Activated CD4-positive, CD25-positive, alpha-beta regulatory T cell (primary cell): ENCODE data around the gene ZBTB45.
"Not testable (repeated sequence)": the region's sequence is repeated elsewhere in the genome, so short reads cannot be mapped to it uniquely, and the experiment has no call there.

Experiments
- DNase-seq, 4 experiments: peaks; one replicate each; lab custom pipeline; 2025; lab: John Stamatoyannopoulos, UW

ZBTB45 gene

GRCh38 chr19:58554494-58555368 is 35.1 kb upstream of the ZBTB45 start, which contains the start of gene CHMP2A:
TSS of gene CHMP2A (minus strand) at chr19:58555105. CDS start at chr19:58554212, 893 bp downstream.
- DNase-seq, result no peak

GRCh38 chr19:58553799-58554493 is 34.3 kb upstream of the ZBTB45 start:
- DNase-seq, result no peak

DNA sequence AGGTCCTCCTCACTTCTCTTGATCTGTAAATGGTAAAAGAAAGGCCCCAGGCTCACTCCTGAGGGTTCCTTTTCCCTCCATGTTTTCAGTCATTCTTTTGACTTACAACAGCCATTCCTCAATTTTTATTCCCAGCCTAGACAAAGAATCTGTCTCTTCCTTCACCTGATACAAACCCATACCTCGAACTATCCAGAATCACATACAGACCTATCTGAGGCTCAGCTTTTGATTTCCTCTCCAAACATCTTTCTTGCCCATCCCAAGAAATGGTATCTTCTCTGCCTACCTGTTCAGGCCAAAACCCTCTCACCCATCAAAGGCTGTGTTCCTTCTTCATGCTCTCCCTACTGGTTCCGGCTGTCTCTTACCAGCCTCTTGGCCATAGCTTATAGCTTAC is 33.0 kb upstream of the ZBTB45 start:
- no peak for DNase-seq

GRCh38 chr19:58551577-58552471 is 32.2 kb upstream of the ZBTB45 start:
- DNase-seq, result no peak

GRCh38 chr19:58551123-58551497 is 31.5 kb upstream of the ZBTB45 start:
- no peak for DNase-seq

DNA sequence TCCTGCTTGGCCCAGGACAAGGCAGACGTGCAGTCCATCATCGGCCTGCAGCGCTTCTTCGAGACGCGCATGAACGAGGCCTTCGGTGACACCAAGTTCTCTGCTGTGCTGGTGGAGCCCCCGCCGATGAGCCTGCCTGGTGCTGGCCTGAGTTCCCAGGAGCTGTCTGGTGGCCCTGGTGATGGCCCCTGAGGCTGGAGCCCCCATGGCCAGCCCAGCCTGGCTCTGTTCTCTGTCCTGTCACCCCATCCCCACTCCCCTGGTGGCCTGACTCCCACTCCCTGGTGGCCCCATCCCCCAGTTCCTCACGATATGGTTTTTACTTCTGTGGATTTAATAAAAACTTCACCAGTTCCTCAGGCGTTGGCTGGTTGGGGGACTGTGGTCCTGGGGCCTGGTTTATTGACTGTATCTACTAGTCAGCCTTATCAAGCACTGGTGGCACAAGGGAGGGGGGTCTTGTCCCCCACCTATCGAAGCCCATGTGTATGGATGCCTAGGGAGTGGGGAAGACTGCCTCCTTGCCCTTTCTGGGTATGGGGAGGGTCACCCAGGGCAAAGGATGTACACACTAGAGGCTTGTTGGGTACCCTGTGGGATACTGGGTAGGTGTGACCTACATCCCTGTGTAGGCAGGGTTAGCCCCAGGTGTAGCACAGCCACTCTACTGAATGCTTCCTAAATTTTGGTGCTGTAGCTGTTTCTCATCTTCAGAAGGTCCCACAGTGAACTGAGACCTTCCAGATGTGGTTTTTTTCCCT is 30.9 kb upstream of the ZBTB45 start:
- DNase-seq, result no peak

DNA sequence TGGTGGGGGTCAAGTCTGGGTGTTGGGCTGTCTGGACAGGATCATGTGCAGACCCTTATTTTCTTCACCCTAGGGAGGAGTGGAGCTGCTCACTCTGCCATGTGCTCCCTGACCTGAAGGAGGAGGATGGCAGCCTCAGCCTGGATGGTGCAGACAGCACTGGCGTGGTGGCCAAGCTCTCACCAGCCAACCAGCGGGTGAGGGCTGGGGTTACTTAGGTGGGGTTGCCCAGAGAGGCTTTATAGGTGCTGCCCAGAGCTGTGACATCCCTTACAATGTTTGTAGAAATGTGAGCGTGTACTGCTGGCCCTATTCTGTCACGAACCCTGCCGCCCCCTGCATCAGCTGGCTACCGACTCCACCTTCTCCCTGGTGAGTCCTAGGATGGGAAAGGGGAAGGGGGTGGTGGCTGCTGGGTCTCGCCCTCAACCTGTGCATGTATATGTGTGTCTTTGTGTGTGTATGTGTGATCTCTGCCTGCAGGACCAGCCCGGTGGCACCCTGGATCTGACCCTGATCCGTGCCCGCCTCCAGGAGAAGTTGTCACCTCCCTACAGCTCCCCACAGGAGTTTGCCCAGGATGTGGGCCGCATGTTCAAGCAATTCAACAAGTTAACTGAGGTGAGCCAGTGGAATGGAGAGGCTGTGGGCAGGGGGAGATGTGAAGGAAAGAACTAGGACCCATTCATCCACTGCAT is 30.2 kb upstream of the ZBTB45 start:
- DNase-seq, result no peak

GRCh38 chr19:58548859-58549663 is 29.5 kb upstream of the ZBTB45 start:
- DNase-seq, result no peak

- DNase-seq, result no peak
Measured at GRCh38 chr19:58547323-58548312, 28.0 kb upstream of the ZBTB45 start.

DNA sequence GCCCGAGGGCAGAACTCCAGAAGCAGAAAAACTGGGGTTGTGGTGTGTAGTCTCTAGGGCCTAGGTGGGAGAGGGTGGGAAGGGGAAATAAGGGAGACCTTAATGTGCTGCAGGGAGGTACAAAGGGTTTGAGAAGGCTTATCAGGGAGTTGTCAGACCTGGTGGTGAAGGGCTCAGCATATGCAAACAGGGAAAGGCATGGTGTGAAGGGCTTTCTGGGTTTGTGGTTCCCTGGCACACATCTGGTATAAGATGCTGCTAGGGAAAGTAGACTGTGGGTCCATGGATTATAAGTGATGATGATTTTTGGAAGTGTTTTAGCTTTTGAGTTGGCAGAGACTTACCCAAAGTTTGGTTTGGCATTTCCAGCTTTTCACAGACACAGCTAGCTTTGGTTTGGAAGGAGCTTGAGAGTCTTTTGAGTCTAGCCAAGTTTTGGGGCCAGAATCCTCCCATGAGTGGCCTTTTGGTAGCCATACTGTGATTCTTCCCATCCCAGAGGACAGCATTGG is 26.5 kb upstream of the ZBTB45 start:
- no peak for DNase-seq

DNA sequence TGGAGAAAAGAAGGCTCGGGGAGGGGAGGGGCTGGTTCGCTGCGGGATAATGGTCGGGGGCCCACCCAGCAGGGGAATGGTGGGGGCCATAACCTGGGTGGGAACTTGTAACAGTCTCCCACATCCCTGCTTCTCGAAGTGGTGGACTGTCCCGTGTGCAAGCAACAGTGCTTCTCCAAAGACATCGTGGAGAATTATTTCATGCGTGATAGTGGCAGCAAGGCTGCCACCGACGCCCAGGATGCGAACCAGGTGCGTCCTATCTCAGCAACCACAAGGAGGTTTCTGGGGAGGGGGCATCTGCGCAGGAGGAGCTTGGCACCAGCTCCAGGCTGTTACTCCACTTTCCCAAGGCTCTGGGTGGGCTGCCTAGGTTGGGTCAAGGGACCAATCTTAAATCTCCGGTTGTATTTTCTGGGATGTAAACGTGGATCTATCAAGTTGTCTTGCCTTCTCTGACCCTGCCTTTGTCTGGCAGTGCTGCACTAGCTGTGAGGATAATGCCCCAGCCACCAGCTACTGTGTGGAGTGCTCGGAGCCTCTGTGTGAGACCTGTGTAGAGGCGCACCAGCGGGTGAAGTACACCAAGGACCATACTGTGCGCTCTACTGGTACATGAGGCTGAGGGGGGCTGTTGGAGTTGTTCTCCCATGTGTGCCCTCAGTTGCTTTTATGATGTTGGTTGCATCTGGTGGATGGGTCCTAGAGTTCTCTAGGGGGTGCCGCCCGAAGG is 25.8 kb upstream of the ZBTB45 start:
- no peak for DNase-seq

- no peak for DNase-seq
Measured at GRCh38 chr19:58544591-58545285, 25.1 kb upstream of the ZBTB45 start.

DNA sequence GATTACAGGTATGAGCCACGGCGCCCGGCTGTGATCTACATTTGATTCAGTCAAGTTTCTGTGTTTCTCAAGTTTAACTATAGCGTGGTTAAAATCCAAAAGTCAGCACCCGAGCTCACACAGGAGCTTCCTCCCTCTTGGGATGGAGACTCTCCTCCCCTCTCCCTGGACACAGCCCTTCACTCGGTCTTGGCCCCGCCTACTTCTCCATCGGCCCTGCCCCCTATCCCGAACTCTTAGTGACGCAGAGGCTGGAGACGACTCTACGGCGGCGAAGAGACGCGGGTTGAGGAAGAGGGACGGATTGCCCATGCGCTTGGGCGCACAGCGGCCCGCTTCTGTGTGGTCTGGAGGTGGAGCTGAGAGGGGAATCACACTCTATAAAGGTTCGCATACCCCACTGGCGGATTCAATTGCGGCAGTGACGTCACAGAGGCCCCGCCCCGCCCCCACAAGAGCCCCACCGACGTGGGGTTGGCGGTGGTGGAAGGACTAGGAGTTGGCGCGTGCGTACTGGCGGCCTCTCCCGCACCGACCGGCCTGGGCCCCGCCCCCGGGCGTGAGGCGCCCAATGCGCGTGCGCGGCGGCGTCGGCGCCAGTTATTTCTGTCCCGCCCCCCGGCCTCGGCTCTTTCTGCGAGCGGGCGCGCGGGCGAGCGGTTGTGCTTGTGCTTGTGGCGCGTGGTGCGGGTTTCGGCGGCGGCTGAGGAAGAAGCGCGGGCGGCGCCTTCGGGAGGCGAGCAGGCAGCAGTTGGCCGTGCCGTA is 24.4 kb upstream of the ZBTB45 start, which contains the start of gene TRIM28:
Gene TRIM28 (plus strand): TSS at position 239 of the 765 bp plus-strand sequence. CDS start 694 bp downstream, outside the sequence.
- DNase-seq, result no peak

- DNase-seq, result not testable (repeated sequence)
Measured at GRCh38 chr19:58542641-58543372, 23.2 kb upstream of the ZBTB45 start.

GRCh38 chr19:58539169-58539559 is 19.6 kb upstream of the ZBTB45 start:
- DNase-seq, result not testable (repeated sequence)
